ENCODE data around the gene SDK1.
"Not testable (repeated sequence)": the region's sequence is repeated elsewhere in the genome, so short reads cannot be mapped to it uniquely, and the experiment has no call there.

The SDK1 gene

GRCh38 chr7:3960050-3960763 lies 659.2 kb downstream of the SDK1 start:
- no peak for DNase-seq

- DNase-seq = no peak
These were observed 659.9 kb downstream of the SDK1 start for GRCh38 chr7:3960942-3961341.

- DNase-seq = no peak
These were observed 660.9 kb downstream of the SDK1 start for GRCh38 chr7:3961857-3962503.

- not testable (repeated sequence) for DNase-seq
These were observed 662.7 kb downstream of the SDK1 start for GRCh38 chr7:3963768-3964167.

GRCh38 chr7:3964980-3965606 lies 664.0 kb downstream of the SDK1 start:
- DNase-seq = no peak

GRCh38 chr7:3965794-3966395 lies 664.8 kb downstream of the SDK1 start:
- no peak for DNase-seq

- no peak for DNase-seq
These were observed 667.2 kb downstream of the SDK1 start for GRCh38 chr7:3968234-3968633.

- DNase-seq = no peak
These were observed 668.2 kb downstream of the SDK1 start for GRCh38 chr7:3969286-3969685.

- DNase-seq = no peak
These were observed 670.3 kb downstream of the SDK1 start for GRCh38 chr7:3971323-3971722.

GRCh38 chr7:3973264-3973663 lies 672.2 kb downstream of the SDK1 start:
- no peak for DNase-seq

- DNase-seq = no peak
These were observed 673.3 kb downstream of the SDK1 start for GRCh38 chr7:3974329-3974728.

- DNase-seq = no peak
These were observed 674.3 kb downstream of the SDK1 start for GRCh38 chr7:3975371-3975770.

- no peak for DNase-seq
These were observed 676.3 kb downstream of the SDK1 start for GRCh38 chr7:3977391-3977790.

- DNase-seq = no peak
These were observed 677.8 kb downstream of the SDK1 start for GRCh38 chr7:3978839-3979238.

GRCh38 chr7:3979611-3980299 lies 678.7 kb downstream of the SDK1 start:
- DNase-seq = no peak

- no peak for DNase-seq
These were observed 679.2 kb downstream of the SDK1 start for GRCh38 chr7:3980300-3980643.

GRCh38 chr7:3981281-3981680 lies 680.2 kb downstream of the SDK1 start:
- DNase-seq = no peak

- no peak for DNase-seq
These were observed 683.4 kb downstream of the SDK1 start for GRCh38 chr7:3984456-3984855.

GRCh38 chr7:3986927-3987326 lies 685.9 kb downstream of the SDK1 start:
- no peak for DNase-seq

GRCh38 chr7:3987426-3987927 lies 686.4 kb downstream of the SDK1 start:
- no peak for DNase-seq

- no peak for DNase-seq
These were observed 688.7 kb downstream of the SDK1 start for GRCh38 chr7:3989723-3990122.

- DNase-seq = no peak
These were observed 690.7 kb downstream of the SDK1 start for GRCh38 chr7:3991731-3992231.

GRCh38 chr7:3992841-3993240 lies 691.8 kb downstream of the SDK1 start:
- no peak for DNase-seq
